Endothelial cell of umbilical vein (primary cell): Measurements from ENCODE around the gene EEF2K. TPM values are rescaled to one million over a fixed set of nuclear protein-coding genes. Genes with fewer than 3 reads are reported as not detected.

Source experiments
- BruUV-seq: library from RNA; stranded (reverse); fragments of 400-500 nt; replicated peaks from 2 replicates; lab custom pipeline; 2021; lab: Mats Ljungman, UMichigan
- CTCF ChIA-PET: fragments of 300-600, 350-600 bp; sonication (Branson Sonifier 250); formaldehyde crosslinking; loops from one replicate; lab custom pipeline; 2021; ENCODE audit warnings: antibody characterized with exemption, inconsistent platforms; lab: Charles Lee
- POLR2A ChIA-PET: fragments of 300-600, 350-600 bp; sonication (Branson Sonifier 250); formaldehyde crosslinking; loops from one replicate; lab custom pipeline; 2021; ENCODE audit warnings: antibody characterized with exemption, inconsistent platforms; lab: Charles Lee
- DNase-seq: peaks from one replicate; pipeline ENCODE4 v3.0.0-alpha.2; 2011; ENCODE audit warnings: low read depth, low spot score
- FAIRE-seq: peaks from 2 replicates; lab custom pipeline; 2011; peaks lifted over from hg19 to GRCh38; lab: Jason Lieb, UNC
- H2AFZ ChIP-seq: 2 replicates; pipeline ENCODE4 v1.6.0; 2012; ENCODE audit warnings: low read depth, low read length, control low read depth, inconsistent platforms
- H3K27ac ChIP-seq: 2 replicates; pipeline ENCODE4 v1.5.1; 2011; ENCODE audit warnings: low read depth, mild to moderate bottlenecking, control low read depth, low read length, moderate library complexity; ENCODE audit not compliant: insufficient read depth
- H3K27me3 ChIP-seq, 2 experiments: 2 replicates each; pipeline versions ENCODE4 v1.6.0 to v1.6.1; 2011; ENCODE audit warnings: low read length in 2 of 2, mixed read lengths in 1 of 2; ENCODE audit not compliant: control insufficient read depth in 2 of 2, insufficient read depth in 2 of 2
- H3K36me3 ChIP-seq, 2 experiments: 2 replicates in 1 of 2; 3 replicates in 1 of 2; pipeline ENCODE4 v1.5.1; 2011; ENCODE audit warnings: low read length in 2 of 2, mild to moderate bottlenecking in 1 of 2, moderate library complexity in 1 of 2; ENCODE audit not compliant: control insufficient read depth in 2 of 2, insufficient read depth in 2 of 2; ENCODE audit errors: extremely low read depth in 1 of 2
- H3K4me1 ChIP-seq: 3 replicates; pipeline ENCODE4 v1.5.1; 2011; ENCODE audit warnings: mild to moderate bottlenecking, low read length; ENCODE audit not compliant: control insufficient read depth, insufficient read depth; ENCODE audit errors: extremely low read depth
- H3K4me2 ChIP-seq: 2 replicates; pipeline ENCODE4 v1.6.1; 2011; ENCODE audit warnings: low read length, control low read depth, mixed read lengths; ENCODE audit not compliant: insufficient read depth
- H3K4me3 ChIP-seq, 3 experiments: fragments of 200-600 bp in 1 of 3; sonication (generic), shearing (Covaris generic) in 1 of 3; replicated peaks in 1 of 3; 2 replicates each; pipeline ENCODE4 v1.5.1; 2011 to 2016; ENCODE audit warnings: control low read depth in 3 of 3, low read length in 3 of 3, mild to moderate bottlenecking in 2 of 3, inconsistent platforms in 1 of 3, low read depth in 1 of 3, moderate library complexity in 1 of 3; ENCODE audit not compliant: insufficient read depth in 1 of 3
- H3K79me2 ChIP-seq: 2 replicates; pipeline ENCODE4 v1.6.0; 2012; ENCODE audit warnings: low read length, inconsistent platforms; ENCODE audit not compliant: control insufficient read depth, insufficient read depth
- H3K9ac ChIP-seq: replicated peaks from 2 replicates; pipeline ENCODE3; 2011; ENCODE audit warnings: low read length, control low read depth; ENCODE audit not compliant: insufficient read depth; ENCODE audit errors: extremely low read depth
- H3K9me1 ChIP-seq: replicated peaks from 3 replicates; pipeline ENCODE4 v1.6.0; 2011; ENCODE audit warnings: mild to moderate bottlenecking, low read length; ENCODE audit not compliant: control insufficient read depth, insufficient read depth; ENCODE audit errors: extremely low read depth
- H3K9me3 ChIP-seq: replicated peaks from 2 replicates; pipeline ENCODE4 v1.5.1; 2012; ENCODE audit warnings: low read length, inconsistent platforms; ENCODE audit not compliant: control insufficient read depth, insufficient read depth
- H4K20me1 ChIP-seq: replicated peaks from 2 replicates; pipeline ENCODE3; 2011; ENCODE audit warnings: mild to moderate bottlenecking, low read length; ENCODE audit not compliant: control insufficient read depth, insufficient read depth; ENCODE audit errors: extremely low read depth
- CTCF ChIP-seq, 2 donors: IDR thresholded peaks; 1 replicate in 1 of 2; 2 replicates in 1 of 2; pipeline ENCODE4 v1.5.1; 2011; ENCODE audit warnings: low read length in 2 of 2, mild to moderate bottlenecking in 2 of 2, moderate library complexity in 2 of 2, control low read depth in 1 of 2, inconsistent platforms in 1 of 2, low read depth in 1 of 2; ENCODE audit not compliant: insufficient read depth in 1 of 2; ENCODE audit errors: extremely low read depth in 1 of 2
- EZH2 ChIP-seq: IDR thresholded peaks from 2 replicates; pipeline ENCODE4 v1.6.1; 2012; ENCODE audit warnings: borderline replicate concordance, low read depth, mild to moderate bottlenecking, moderate library complexity, low read length, inconsistent platforms; ENCODE audit not compliant: severe bottlenecking
- dilution Hi-C: fragments of 300-500 bp; cut with MboI; formaldehyde crosslinking; loops from one replicate; pipeline ENCODE4 v1.15.0; 2019; ENCODE audit warnings: low sequenced_read_pairs; ENCODE audit not compliant: extremely low pct_ligation_motif_present
- intact Hi-C: fragments of 100-400 bp; cut with micrococcal nuclease; formaldehyde crosslinking; loops from one replicate; pipeline ENCODE4 v1.10.0; 2022
- polyA plus RNA-seq, 4 experiments: library from polyadenylated mRNA; depleted of rRNA in 3 of 4; stranded (reverse) in 3 of 4; unstranded in 1 of 4; fragments of >200 nt; gene quantifications; 2 replicates each; pipeline versions ENCODE4 v1.2.1 to v1.2.3, GENCODE V29; 2011 to 2012; ENCODE audit warnings: missing spikeins in 1 of 4
- total RNA-seq: library from RNA; stranded (reverse); gene quantifications from 2 replicates; pipeline ENCODE4 v1.2.3, GENCODE V29; 2021

EEF2K gene
- total and polyA plus RNA-seq, 2 donors (not counting 3 experiments of a cell fraction or from before 2014, with no cell fraction given), result 16.0 to 48.6 TPM

GRCh38 chr16:22188595-22189442, 17.3 kb upstream of the EEF2K start:
- BruUV-seq, result no TSS peak
- Histone ChIP-seq H3K4me3 (no peak overlapping the region), H3K27me3 (no peaks in the 10 kb centered on the region), H3K9me3 (no peaks in the 10 kb centered on the region), H3K4me1 (peaks cover 43% of the 10 kb centered on the region), H3K36me3 (no peaks in the 10 kb centered on the region), H3K27ac (peak overlapping the region; percentile 9), H3K9ac (no peak overlapping the region), H3K79me2 (no peaks in the 10 kb centered on the region), H2AFZ (peak overlapping the region; percentile 16), H4K20me1 (no peaks in the 10 kb centered on the region), H3K4me2 (peak overlapping the region; percentile 63), H3K9me1 (no peaks in the 10 kb centered on the region)
- DNase-seq, result peak; percentile 89
- TF ChIP-seq CTCF (IDR thresholded peaks at IDR 0.05; ENCODE audit: extremely low read depth in 1 of 2, insufficient read depth in 1 of 2, low read depth in 1 of 2, low read length in 2 of 2), result peak; percentile 78 to 80
- no peak for TF ChIP-seq EZH2
- dilution Hi-C loops, result no loop called here
- FAIRE-seq, result peak; percentile 91
- ChIA-PET CTCF (interaction anchor here (0.5 to 4.4 kb wide), 60 partner anchors 9 to 532 kb away, joined by 3 to 99 read pairs (median 4); partner anchors contain the start of genes EEF2K, MOSMO, PDZD9 and UQCRC2), POLR2A (interaction anchor here (1.0 kb wide), 2 partner anchors 178 to 235 kb away, joined by 5 to 6 read pairs; partner anchors contain the start of gene UQCRC2)
- intact Hi-C loops, result loop anchor here (1.0 kb wide), 4 partner anchors 90 to 238 kb away; partner anchors contain the start of gene PDZD9
